GM18868 (cell line): ENCODE results near the gene TACR1.
"Not testable (repeated sequence)": the region's sequence is repeated elsewhere in the genome, so short reads cannot be mapped to it uniquely, and the experiment has no call there.

ENCODE experiments used
- ATAC-seq: cut with Tn5 transposase; IDR thresholded peaks from one replicate; pipeline ENCODE4 v1.9.1; 2021; ENCODE audit warnings: mild to moderate bottlenecking, moderate library complexity; ENCODE audit not compliant: unreplicated experiment

The TACR1 gene, protein sequence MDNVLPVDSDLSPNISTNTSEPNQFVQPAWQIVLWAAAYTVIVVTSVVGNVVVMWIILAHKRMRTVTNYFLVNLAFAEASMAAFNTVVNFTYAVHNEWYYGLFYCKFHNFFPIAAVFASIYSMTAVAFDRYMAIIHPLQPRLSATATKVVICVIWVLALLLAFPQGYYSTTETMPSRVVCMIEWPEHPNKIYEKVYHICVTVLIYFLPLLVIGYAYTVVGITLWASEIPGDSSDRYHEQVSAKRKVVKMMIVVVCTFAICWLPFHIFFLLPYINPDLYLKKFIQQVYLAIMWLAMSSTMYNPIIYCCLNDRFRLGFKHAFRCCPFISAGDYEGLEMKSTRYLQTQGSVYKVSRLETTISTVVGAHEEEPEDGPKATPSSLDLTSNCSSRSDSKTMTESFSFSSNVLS

DNA sequence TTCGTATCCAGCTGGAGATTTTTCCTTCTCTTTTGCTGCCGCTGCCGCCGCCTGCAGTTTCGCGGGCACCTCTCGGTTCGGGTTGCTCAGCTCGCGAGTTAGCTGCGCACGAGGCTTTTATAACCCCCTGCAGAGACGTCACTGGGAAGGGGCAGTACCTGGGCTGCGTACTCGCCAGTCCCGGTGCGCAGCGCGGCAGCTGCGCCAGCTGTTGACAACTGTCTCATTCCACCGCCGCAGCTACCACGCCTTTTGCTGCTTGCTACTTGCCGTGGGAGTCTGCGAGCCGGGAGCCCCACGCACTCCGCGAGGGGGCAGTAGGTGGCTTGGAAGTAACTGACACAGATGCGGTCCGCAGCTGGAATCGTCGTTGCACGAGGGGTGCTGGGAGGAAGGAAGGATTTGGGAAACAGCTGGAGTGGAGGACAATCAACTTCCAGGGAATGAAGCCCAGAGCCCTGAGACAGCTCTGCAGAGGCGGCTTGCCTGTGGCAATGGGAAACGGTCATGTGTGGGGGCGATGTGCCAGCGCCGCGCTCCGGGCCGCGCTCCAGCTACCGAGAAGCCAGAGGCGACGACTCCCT is at the start of gene TACR1:
Gene TACR1 (minus strand): TSS at position 93 of the 584 bp plus-strand sequence. CDS start 586 bp downstream, outside the sequence.
- ATAC-seq, result peak; percentile 83

DNA sequence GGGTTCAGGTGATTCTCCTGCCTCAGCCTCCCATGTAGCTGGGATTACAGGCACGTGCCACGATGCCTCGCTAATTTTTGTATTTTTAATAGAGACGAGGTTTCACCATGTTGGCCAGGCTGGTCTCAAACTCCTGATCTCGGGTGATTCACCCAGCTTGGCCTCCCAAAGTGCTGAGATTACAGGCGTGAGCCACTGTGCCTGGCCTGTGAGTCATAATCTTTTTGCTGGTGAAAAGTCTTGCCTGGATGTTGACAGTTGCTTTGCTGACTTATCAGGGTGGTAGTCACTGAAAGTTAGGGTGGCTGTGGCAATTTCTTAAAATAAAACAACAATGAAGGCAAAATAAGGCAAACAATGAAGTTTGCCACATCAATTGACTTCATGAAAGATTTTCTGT is 49.3 kb upstream of the TACR1 start:
- ATAC-seq, result not testable (repeated sequence)

DNA sequence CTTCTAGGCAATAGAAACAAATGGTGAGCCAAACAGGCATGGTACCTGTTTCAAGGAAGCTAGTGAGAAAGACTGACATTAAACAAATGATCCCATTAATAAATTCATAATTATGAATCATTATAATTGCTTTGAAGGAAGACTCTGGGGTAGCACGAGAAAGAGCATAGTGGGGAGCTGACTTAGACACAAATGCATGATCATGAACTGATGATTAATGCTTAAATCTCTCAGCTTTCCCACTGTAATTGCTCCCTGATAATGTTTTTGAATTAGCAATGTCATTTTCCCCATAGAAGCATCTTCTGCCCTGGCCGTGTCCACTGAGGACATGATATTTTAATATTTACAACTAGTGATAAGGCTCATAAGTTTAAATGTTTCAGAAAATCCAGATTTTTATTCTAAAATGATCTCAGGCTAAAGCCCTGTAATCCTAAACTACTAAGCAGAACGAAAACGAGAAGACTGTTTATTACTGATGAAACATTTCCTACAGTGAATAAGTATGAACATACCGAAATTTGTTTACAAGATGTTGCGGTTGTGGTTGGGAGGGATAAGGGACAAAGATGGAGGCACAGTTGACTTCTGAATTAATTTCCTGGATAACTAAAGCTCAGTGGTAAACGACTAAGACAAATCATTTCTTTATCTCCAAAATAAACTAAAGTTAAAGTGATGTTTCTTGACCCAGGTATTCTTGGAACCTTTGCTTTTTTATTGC is 47.3 kb upstream of the TACR1 start:
- no peak for ATAC-seq

DNA sequence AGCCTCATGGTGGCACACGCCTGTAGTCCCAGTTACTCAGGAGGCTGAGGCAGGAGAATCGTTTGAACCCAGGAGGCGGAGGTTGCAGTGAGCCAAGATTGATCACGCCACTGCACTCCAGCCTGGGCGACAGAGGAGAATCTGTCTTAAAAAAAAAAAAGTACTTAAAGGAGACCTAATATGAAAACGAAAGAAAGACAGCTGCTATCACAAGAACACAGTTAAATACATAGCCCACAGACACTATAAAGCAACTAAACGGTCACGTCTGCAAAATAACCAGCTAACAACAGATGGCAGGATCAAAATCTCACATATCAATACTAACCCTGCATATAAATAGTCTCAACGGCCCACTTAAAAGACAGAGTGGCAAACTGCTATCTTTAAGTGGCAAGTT is 43.9 kb upstream of the TACR1 start:
- ATAC-seq, result no peak

DNA sequence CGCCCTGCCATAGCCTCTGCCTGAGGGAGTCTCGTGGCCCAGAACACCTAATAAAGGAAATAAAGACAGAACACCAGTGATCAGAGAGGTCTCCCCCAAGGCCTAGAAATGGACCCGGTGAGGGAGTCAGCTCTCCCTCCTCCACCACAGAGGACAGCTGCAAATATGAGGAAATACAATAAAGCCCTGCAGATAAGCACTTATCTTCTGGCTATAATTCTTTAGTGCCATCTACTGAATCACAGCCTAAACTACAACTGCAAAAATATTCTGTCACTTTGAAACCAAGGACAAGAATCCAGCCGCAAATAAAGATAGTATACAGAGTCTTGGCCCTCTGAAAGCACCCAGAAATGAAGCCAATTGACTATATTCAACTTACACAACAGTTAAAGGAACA is 42.4 kb upstream of the TACR1 start:
- ATAC-seq, result no peak

DNA sequence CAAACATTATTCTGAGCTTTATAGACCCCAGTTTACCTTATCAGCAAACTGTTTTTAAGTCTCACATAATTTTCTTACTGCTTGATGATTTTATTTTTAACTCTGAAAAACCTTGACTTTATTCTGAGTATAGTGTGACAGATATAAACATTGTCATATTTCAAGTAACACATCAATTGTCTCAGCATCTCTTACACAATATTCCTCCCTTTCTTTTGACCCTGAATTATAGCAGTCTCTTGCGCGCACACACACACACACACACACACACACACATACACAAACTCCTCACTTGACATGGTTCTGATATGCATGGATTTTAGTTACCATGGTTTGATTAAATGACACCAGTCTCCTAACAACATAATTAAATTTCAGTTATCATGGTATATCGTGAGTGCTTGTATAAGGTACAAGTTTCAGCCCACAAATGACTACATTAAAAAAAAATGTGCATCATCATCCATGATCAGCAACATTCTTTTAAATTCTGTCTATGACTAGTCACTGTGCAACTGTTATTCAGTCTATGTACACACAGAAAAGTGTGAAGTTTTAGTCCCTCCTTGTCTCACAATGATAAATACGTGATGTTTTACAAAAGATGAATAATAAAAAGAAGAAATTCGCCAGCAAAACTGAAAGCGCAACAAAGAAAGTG is 39.5 kb upstream of the TACR1 start:
- no peak for ATAC-seq

DNA sequence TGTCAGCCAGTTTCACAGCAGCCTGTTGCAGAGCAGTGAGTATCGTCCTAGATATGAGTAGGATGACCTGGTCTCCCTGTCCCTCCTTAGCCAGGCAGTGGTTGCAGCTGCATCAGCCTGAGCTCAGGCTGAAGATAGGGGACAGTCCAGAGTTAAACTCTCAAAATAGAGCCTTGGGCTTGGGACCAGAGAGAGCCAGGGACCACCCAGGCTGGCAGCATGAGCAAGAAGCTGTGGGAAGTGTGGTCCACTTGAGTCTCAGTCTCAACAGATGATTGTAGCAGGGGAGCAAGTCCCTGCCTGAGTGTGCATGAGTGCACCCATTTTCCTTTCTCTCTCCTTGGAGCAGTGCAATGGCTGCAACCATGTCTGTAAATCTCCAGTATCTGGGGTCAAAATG is 38.0 kb upstream of the TACR1 start:
- ATAC-seq, result no peak

DNA sequence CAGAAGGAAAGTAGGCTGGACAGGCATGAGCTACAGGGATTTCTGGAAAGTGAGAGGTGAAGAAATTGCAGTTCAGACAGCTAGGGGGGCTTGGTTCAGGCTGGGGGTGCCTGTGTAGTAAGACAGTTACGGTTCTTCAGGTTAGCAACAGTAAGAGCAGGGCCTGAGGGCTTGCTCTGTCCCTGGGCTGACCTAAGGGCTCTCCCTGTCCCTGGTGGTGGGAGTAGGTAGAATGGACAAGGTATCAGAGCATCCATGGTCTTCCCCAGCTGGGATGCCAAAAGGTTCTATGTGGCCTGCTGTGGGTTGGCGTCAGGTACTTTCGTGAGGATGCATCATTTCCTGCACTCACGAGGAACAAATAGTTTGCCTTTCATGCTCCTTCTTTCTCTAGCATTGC is 34.6 kb upstream of the TACR1 start:
- no peak for ATAC-seq

DNA sequence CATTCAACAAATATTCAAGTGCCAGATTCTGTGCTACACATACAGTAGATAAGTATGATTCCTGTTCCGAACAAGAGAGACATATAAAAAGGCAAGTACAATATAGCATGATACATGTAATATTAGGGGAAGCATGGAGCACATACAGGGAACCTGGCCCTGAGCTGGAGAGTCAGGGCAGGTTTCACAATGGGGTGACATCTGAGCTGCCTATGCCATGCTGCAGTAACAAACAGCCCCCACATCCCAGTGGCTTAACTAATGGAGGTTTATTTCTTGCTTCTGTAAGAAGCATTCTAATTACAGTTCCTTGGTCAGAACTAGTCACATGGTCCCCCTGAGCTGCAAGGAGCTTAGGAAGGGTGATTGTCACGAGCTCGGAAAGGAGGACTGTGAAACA is 27.3 kb upstream of the TACR1 start:
- no peak for ATAC-seq

DNA sequence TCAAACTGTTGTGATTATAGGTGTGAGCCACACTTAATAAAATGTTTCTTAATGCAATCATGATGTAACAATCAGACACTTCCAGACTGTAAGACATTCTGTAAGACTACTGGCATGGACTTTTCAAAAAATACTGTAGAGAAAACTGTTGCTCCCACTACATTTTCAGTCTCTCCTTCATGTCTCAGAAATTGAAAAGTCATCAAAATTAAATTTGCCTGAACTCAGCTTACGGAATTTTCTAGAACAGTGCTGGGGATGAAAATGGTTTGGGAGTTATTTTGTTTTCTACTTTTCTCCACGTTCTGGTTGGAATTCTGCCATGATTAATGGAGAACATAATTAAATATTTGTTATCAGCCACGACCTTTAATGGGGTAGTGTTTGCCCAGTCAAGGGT is 26.8 kb upstream of the TACR1 start:
- ATAC-seq, result no peak

DNA sequence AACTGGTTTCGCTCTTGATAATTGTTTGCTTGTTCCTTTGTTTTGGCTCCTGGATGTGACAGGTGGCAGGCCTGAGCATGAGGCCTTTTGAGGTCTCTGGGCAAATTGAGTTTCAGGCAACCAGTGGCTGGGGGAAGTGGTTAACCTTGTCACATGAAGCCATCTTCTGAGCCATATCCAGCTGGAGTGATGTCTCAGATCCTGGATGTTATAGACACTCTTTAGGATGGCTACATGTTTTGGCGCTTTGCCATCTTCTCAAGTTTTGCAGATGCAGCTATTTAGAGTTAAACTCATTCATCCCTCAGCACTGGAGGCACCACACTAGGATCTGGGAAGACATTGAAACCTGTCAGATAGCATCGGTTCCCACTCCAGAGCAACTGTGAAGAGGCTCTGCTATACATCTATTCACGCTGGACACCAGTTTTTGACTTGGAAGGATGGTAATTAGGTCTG is 25.3 kb upstream of the TACR1 start:
- no peak for ATAC-seq

DNA sequence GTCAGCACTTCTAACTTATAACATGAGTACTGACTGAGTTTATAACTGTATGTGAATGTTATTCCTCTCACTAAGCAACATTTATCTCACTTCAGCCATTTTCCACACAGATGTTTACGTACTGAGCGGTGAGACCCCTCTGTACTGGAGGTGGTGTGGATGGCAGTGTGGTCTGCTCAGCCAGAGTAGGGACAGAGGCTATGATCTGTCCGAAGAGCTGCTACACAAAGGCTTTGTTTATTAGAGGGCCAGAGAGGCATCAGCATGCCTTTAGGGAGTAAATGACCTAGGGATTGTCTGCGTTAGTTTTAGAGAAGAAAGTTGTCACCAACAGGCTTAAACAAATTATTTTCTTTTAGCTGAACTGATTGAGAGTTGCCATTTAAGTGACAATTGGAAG is 23.2 kb upstream of the TACR1 start:
- no peak for ATAC-seq

DNA sequence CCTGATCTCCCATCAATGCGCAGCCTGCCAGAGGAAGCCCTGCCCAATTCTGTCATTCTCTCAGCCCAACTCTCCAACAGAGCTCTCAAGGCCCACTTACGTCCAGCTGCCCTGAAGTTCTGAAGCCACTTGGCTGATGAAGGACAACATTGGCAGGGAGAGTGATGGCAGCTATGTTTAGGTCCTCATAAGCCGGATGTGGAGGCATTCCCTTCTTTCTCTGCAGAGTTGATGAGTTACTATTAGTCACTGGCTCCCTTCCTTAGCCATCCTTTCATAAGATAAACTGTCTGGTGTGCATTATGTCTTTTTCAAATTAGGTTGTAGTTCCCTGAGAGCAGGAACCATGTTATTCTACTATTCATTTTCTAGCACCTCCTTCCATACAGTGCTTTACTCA is 22.5 kb upstream of the TACR1 start:
- ATAC-seq, result no peak

DNA sequence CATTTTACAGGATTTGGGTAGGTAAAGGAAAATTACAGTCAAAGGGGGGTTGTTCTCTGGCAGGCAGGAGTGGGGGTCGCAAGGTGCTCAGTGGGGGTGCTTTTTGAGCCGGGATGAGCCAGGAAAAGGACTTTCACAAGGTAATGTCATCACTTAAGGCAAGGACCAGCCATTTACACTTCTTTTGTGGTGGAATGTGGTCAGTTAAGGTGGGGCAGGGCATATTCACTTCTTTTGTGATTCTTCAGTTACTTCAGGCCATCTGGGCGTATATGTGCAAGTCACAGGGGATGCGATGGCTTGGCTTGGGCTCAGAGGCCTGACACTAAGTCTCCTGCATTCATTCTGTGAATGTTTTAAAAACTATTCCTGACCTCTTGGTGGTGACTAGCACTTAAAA is 19.9 kb upstream of the TACR1 start:
- not testable (repeated sequence) for ATAC-seq

DNA sequence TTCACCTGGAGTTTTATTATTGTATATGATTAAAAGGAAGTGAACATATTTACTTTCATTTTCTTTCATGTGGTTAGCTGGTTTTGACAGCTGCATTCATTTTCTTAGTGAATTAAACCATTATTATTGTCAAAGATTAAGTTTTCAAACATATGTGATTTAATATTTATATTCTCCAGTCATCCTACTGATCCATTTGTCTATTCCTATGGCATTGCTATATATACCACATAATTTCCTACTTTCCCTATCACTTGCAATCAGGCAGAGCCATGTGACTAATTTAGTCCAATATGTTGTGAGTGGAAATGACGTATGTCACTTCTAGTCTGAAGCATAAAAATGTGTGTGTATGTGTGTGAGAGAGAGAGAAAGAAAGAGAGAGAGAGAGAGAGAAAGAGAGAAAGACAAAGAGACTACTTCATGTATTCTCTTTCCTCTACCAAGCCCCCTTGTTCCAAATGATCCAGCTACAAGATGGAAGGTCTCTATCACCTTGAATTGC is 12.0 kb upstream of the TACR1 start:
- ATAC-seq, result no peak

DNA sequence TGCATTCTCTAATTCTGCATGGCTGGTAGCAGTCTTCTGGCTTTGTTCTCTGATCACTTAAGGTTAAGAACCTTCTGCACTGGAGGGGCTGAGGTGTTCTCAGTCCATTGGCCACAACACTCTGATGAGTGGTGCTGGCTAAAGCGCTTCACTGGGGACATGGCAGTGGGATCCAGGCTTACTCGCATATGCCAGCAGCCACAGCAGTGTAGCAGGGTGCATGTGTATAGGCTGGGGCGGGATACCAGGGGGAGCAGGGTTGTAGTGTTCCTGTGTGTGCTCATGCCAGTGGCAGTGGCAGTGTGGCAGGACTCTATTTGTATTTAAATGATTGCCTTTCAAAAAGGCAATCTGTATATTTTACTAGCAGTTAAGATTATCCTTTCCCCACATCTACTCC is 11.1 kb upstream of the TACR1 start:
- ATAC-seq, result no peak

DNA sequence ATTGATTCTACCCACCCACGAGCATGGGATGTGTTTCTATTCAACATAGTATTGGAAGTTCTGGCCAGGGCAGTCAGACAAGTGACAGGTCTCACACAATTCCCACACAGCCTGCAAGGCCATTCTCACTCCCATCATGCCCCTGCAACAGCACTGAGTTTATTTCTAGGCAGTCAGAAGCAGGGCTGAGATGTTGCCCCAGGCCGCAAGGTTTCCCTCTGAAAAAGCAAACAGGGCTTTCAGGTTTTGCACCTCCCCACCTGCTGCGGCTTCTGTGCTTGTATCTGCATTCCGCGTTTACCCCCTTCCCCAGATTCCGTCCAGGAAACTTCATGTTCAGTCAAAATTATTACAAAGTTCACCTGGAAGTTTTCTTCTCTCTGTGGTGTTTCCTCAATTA is 9.4 kb upstream of the TACR1 start:
- ATAC-seq, result no peak

DNA sequence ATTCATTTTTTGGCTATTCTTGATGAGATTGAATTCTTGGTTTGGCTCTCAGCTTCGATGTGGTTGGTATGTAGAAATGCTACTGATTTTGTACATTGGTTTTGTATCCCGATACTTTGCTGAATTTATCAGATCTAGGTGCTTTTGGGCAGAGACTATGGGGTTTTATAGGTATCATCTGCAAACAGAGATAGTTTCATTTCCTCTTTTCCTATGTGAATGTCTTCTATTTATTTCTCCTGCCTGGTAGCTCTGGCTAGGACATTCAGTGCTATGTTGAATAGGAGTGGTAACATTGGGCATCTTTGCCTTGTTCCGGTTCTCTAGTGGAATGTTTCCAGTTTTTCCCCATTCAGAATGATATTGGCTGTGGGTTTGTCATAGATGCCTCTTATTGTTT is 5.5 kb upstream of the TACR1 start:
- ATAC-seq, result peak; percentile 78

DNA sequence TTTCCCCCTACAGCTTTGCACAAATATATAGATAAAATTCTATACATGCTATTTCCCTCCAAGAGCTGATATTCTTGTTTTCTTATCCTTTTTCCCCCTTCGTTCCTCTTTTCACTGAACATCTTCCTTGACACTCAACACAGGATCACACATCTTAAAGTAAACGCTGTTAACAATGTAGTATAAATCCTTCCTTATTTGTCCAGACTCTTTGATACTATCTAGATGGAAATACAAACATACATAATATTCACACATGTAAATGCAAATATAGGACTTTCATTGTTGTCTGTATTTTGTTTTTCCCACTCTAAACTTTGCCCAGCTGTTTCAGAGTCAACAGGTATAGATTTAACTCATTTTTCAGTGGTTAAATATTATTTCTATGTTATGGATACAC is 3.0 kb upstream of the TACR1 start:
- ATAC-seq, result no peak

DNA sequence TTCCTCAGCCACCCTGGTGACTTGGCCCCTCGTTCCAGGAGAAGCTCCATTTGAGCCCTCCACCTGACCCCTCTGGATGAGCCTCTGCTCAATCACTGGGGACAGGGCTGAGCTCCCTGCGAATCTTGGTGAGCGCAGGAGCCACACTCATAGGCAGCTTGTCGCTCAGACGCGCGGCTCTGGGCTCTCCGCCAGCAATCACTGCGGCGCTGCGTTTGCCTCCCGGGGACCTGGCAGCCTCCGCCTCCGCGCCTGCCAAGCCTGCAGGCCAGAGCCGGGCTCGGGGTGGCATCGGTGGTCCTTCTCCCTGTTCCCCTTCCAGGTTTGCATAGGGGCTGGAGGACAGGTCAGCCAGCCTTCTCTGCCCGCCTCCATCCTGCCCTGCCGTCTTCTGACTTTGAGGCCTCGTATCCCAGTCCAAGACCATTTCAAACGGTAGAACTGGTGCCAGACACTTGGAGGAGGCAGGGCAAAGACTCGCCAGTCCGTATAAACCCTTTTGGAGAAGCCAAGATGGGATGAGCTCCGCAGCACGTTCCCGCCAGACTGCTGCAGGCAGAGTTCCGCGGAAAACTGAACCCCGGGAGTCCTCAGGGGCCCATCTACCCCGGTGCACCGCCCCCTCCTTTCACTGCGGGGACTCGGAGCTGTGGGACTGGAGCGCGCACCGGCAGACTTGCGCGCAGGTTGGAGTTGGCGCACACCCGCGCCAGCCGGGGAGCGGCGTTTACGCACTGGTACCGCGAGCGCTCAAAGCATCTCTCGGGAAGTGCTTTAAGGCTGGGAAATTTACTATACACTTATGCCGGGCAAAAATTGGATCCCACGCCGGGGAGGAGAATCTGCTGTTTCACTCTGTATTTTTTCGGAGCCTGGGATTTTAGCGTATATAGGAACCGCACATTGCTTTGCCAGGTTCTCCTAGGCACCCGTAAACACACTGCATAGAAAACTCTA is 1.1 kb upstream of the TACR1 start:
- no peak for ATAC-seq
